NB4 (cell line): ENCODE results near the gene UBR2.
A peak's percentile ranks its signal among the peaks of the same experiment; 100 is the strongest.
"Not testable (repeated sequence)": the region's sequence is repeated elsewhere in the genome, so short reads cannot be mapped to it uniquely, and the experiment has no call there.

ENCODE experiments used
- DNase-seq: peaks from one replicate; pipeline ENCODE4 v3.0.0; 2010; ENCODE audit warnings: low read depth
- H3K4me3 ChIP-seq: one replicate; pipeline ENCODE4 v1.5.1; 2011; ENCODE audit warnings: mild to moderate bottlenecking, low read depth, low read length, moderate library complexity
- CTCF ChIP-seq: IDR thresholded peaks from one replicate; pipeline ENCODE4 v1.5.1; 2012; ENCODE audit warnings: low read depth, low read length
- MAX ChIP-seq: IDR thresholded peaks from 2 replicates; pipeline ENCODE4 v1.6.1; 2011; ENCODE audit warnings: low read depth, low read length
- MYC ChIP-seq: IDR thresholded peaks from 2 replicates; pipeline ENCODE4 v1.6.1; 2011; ENCODE audit warnings: low read depth, low read length
- POLR2A ChIP-seq: IDR thresholded peaks from 2 replicates; pipeline ENCODE4 v1.6.1; 2011; ENCODE audit warnings: mild to moderate bottlenecking; ENCODE audit not compliant: insufficient read length; ENCODE audit errors: extremely low read depth

Gene UBR2

GRCh38 chr6:42566614-42567208 is 2.9 kb downstream of the UBR2 start:
- no peak overlapping the region for H3K4me3 ChIP-seq
- DNase-seq: no peak
- TF ChIP-seq CTCF (no peak), POLR2A (no peak), MAX (no peak), MYC (no peak)

GRCh38 chr6:42567237-42567636 is 3.4 kb downstream of the UBR2 start:
- not testable (repeated sequence) for H3K4me3 ChIP-seq, DNase-seq

GRCh38 chr6:42569102-42570028 is 5.5 kb downstream of the UBR2 start:
- H3K4me3 ChIP-seq: peak overlapping the region; percentile 1
- TF ChIP-seq POLR2A (no peak), MYC (0 out of 2 replicates have a peak, but pooled peaks have one; percentile 19)
- DNase-seq: peak; percentile 73

GRCh38 chr6:42571611-42572342 is 7.9 kb downstream of the UBR2 start:
- peak overlapping the region; percentile 22 for H3K4me3 ChIP-seq
- no peak for DNase-seq
- TF ChIP-seq MAX (no peak), CTCF (no peak), POLR2A (no peak), MYC (no peak)

GRCh38 chr6:42572523-42572922 is 8.7 kb downstream of the UBR2 start:
- TF ChIP-seq CTCF: no peak
- no peak for TF ChIP-seq MAX
- TF ChIP-seq POLR2A: no peak
- no peak for TF ChIP-seq MYC
- peak; percentile 81 for DNase-seq

GRCh38 chr6:42576538-42576937 is 12.7 kb downstream of the UBR2 start:
- not testable (repeated sequence) for H3K4me3 ChIP-seq, DNase-seq

More at GRCh38 chr6:42572523-42572922, 8.7 kb downstream of the UBR2 start:
- no peak overlapping the region for H3K4me3 ChIP-seq

GRCh38 chr6:42598300-42598699 is 34.5 kb downstream of the UBR2 start:
- DNase-seq: peak; percentile 15
- no peak overlapping the region for H3K4me3 ChIP-seq
- TF ChIP-seq MAX (no peak), POLR2A (no peak)

GRCh38 chr6:42599558-42599957 is 35.7 kb downstream of the UBR2 start:
- H3K4me3 ChIP-seq: no peak overlapping the region
- TF ChIP-seq MAX: no peak
- no peak for TF ChIP-seq POLR2A
- TF ChIP-seq CTCF: no peak
- TF ChIP-seq MYC: no peak
- peak; percentile 43 for DNase-seq
